ENCODE results near the gene NRCAM.
A peak's percentile ranks its signal among the peaks of the same experiment; 100 is the strongest.
"Not testable (repeated sequence)": the region's sequence is repeated elsewhere in the genome, so short reads cannot be mapped to it uniquely, and the experiment has no call there.

The NRCAM gene

GRCh38 chr7:108455998-108456677, at the start of gene NRCAM:
Gene NRCAM, minus strand, starts transcription at chr7:108456436. Its CDS starts 216,372 bp downstream, at chr7:108240064.
- peak in 1 of 2 donors; percentile 13 for DNase-seq

GRCh38 chr7:108504576-108504975, 48.3 kb upstream of the NRCAM start:
- DNase-seq = not testable (repeated sequence)

- peak; percentile 57 to 60 for DNase-seq
Observed at GRCh38 chr7:108503112-108504026, 47.1 kb upstream of the NRCAM start.

GRCh38 chr7:108499566-108499965, 43.3 kb upstream of the NRCAM start:
- DNase-seq = peak; percentile 7 to 22

GRCh38 chr7:108498481-108498880, 42.2 kb upstream of the NRCAM start:
- no peak for DNase-seq

- peak; percentile 28 to 81 for DNase-seq
Observed at GRCh38 chr7:108497082-108497725, 41.0 kb upstream of the NRCAM start.

GRCh38 chr7:108492742-108493141, 36.5 kb upstream of the NRCAM start:
- DNase-seq = no peak

- no peak for DNase-seq
Observed at GRCh38 chr7:108488768-108489538, 32.7 kb upstream of the NRCAM start.

- no peak for DNase-seq
Observed at GRCh38 chr7:108487646-108488045, 31.4 kb upstream of the NRCAM start.

GRCh38 chr7:108486291-108486966, 30.2 kb upstream of the NRCAM start:
- no peak for DNase-seq

GRCh38 chr7:108484137-108484536, 27.9 kb upstream of the NRCAM start:
- DNase-seq = no peak

- no peak for DNase-seq
Observed at GRCh38 chr7:108480311-108480710, 24.1 kb upstream of the NRCAM start.

GRCh38 chr7:108479751-108480150, 23.5 kb upstream of the NRCAM start:
- DNase-seq = no peak

GRCh38 chr7:108479118-108479517, 22.9 kb upstream of the NRCAM start:
- no peak for DNase-seq

- no peak for DNase-seq
Observed at GRCh38 chr7:108468246-108468645, 12.0 kb upstream of the NRCAM start.

- no peak for DNase-seq
Observed at GRCh38 chr7:108467391-108467790, 11.2 kb upstream of the NRCAM start.

- DNase-seq = not testable (repeated sequence)
Observed at GRCh38 chr7:108466322-108466721, 10.1 kb upstream of the NRCAM start.

GRCh38 chr7:108464743-108465142, 8.5 kb upstream of the NRCAM start:
- no peak for DNase-seq

- DNase-seq = no peak
Observed at GRCh38 chr7:108463613-108464012, 7.4 kb upstream of the NRCAM start.

GRCh38 chr7:108461840-108462239, 5.6 kb upstream of the NRCAM start:
- DNase-seq = no peak

- DNase-seq = no peak
Observed at GRCh38 chr7:108460964-108461363, 4.7 kb upstream of the NRCAM start.

GRCh38 chr7:108459922-108460551, 3.8 kb upstream of the NRCAM start:
- no peak for DNase-seq

Measured in inflammatory macrophage treated with lipopolysaccharide for 1 hour (primary cell).